NCI-H774 (cell line): Measurements from ENCODE around the gene CCN5.
"Not testable (repeated sequence)": the region's sequence is repeated elsewhere in the genome, so short reads cannot be mapped to it uniquely, and the experiment has no call there.

Experiments
- DNase-seq: peaks from one replicate; lab custom pipeline; 2025; lab: John Stamatoyannopoulos, UW

Gene CCN5

GRCh38 chr20:44759595-44759994 is 44.4 kb downstream of the CCN5 start:
- DNase-seq = no peak

- no peak for DNase-seq
Measured at GRCh38 chr20:44761423-44761822, 46.3 kb downstream of the CCN5 start.

GRCh38 chr20:44762466-44763140 is 47.4 kb downstream of the CCN5 start:
- DNase-seq = no peak

GRCh38 chr20:44763798-44764197 is 48.6 kb downstream of the CCN5 start:
- DNase-seq = not testable (repeated sequence)

- no peak for DNase-seq
Measured at GRCh38 chr20:44765091-44765490, 49.9 kb downstream of the CCN5 start.

GRCh38 chr20:44765701-44766347 is 50.7 kb downstream of the CCN5 start:
- DNase-seq = no peak

GRCh38 chr20:44768256-44768655 is 53.1 kb downstream of the CCN5 start:
- DNase-seq = no peak

- no peak for DNase-seq
Measured at GRCh38 chr20:44768854-44769480, 53.8 kb downstream of the CCN5 start.

- no peak for DNase-seq
Measured at GRCh38 chr20:44769481-44769863, 54.3 kb downstream of the CCN5 start.

- DNase-seq = no peak
Measured at GRCh38 chr20:44770484-44771171, 55.5 kb downstream of the CCN5 start.

- no peak for DNase-seq
Measured at GRCh38 chr20:44771172-44771535, 56.0 kb downstream of the CCN5 start.

GRCh38 chr20:44772636-44773035 is 57.5 kb downstream of the CCN5 start:
- no peak for DNase-seq

GRCh38 chr20:44773070-44773829 is 58.1 kb downstream of the CCN5 start:
- DNase-seq = no peak

- DNase-seq = no peak
Measured at GRCh38 chr20:44776980-44777379, 61.8 kb downstream of the CCN5 start.
